ENCODE measurements around the gene XRN1. TPM values are rescaled to one million over a fixed set of nuclear protein-coding genes. Genes with fewer than 3 reads are reported as not detected.

Gene XRN1
- total and polyA plus RNA-seq, 10 of the 15 experiments (the other 5 are each of a cell fraction or from before 2014, with no cell fraction given): 1.7 to 38.8 (median 15.5) TPM

- FAIRE-seq (no peak), ATAC-seq (no peak), DNase-seq (ENCODE audit: low read depth, low spot score) (no peak)
- ChIA-PET RAD21 (ENCODE audit: unreplicated experiment) (no interaction called here), POLR2A (no interaction called here), CTCF (no interaction called here), SMC1A (ENCODE audit: uncharacterized antibody, unreplicated experiment) (interaction anchor here (0.6 kb wide), 1 partner anchor 245 kb away, joined by 3 read pairs; no protein-coding TSS in a partner anchor)
- WGBS (ENCODE audit: insufficient coverage, insufficient replicate concordance, low lambda C conversion rate, missing lambda C conversion rate): 96% methylated on average over 4 of the region's 4 CpGs
- Histone ChIP-seq H3K9ac (ENCODE audit: control insufficient read depth, insufficient read depth, low read length) (no peak overlapping the region), H3K4me3 (no peak overlapping the region), H3K79me2 (ENCODE audit: control insufficient read depth, insufficient read depth, low read length) (no peaks in the 10 kb centered on the region), H3K27me3 (replicated peaks in 1 of 2; ENCODE audit: control insufficient read depth in 2 of 2, insufficient read depth in 2 of 2, low read length in 1 of 2) (no peaks in the 10 kb centered on the region), H3K36me3 (ENCODE audit: control insufficient read depth in 2 of 2, insufficient read depth in 2 of 2, low read length in 1 of 2) (peaks cover 2 to 18% of the 10 kb centered on the region in 2 experiments), H4K20me1 (ENCODE audit: control insufficient read depth, insufficient read depth) (no peaks in the 10 kb centered on the region), H3K4me1 (ENCODE audit: control insufficient read depth, insufficient read depth, low read length) (no peaks in the 10 kb centered on the region), H2AFZ (ENCODE audit: control insufficient read depth, low read depth, low read length) (no peak overlapping the region), H3K4me2 (ENCODE audit: control insufficient read depth, insufficient read depth) (no peak overlapping the region), H3K27ac (ENCODE audit: control insufficient read depth, insufficient read depth) (no peak overlapping the region), H3K9me3 (replicated peaks; ENCODE audit: control insufficient read depth, insufficient read depth, low read length) (peaks cover 10% of the 10 kb centered on the region)
- in situ Hi-C loops (cut with MboI): no loop called here
- no TSS peak for BruUV-seq (replicated peaks)
- TF ChIP-seq RCOR1 (conservative IDR thresholded peaks at IDR 0.05; ENCODE audit: low read depth, low read length) (no peak), NR2C2 (IDR thresholded peaks at IDR 0.05; ENCODE audit: borderline replicate concordance, control insufficient read depth, insufficient read length, low read depth) (no peak), TARDBP (IDR thresholded peaks at IDR 0.05; ENCODE audit: borderline replicate concordance) (no peak), RAD21 (IDR thresholded peaks at IDR 0.05; ENCODE audit: insufficient read depth, low read depth, low read length) (no peak), NR2F1 (conservative IDR thresholded peaks at IDR 0.05) (no peak), MEF2A (IDR thresholded peaks at IDR 0.05; ENCODE audit: insufficient read depth, low read depth, low read length) (no peak), REST (IDR thresholded peaks at IDR 0.05; ENCODE audit: low read depth, low read length) (no peak), SREBF1 (IDR thresholded peaks at IDR 0.05; ENCODE audit: low read length) (no peak), RELA (IDR thresholded peaks at IDR 0.05; ENCODE audit: borderline replicate concordance, partially characterized antibody) (no peak), CEBPB (IDR thresholded peaks at IDR 0.05; ENCODE audit: borderline replicate concordance in 1 of 2, low read depth in 2 of 2, low read length in 2 of 2) (no peak), LARP7 (IDR thresholded peaks at IDR 0.05) (no peak), IRF4 (IDR thresholded peaks at IDR 0.05; ENCODE audit: low read depth, low read length) (no peak), MYC (IDR thresholded peaks at IDR 0.05; ENCODE audit: insufficient read depth, insufficient read length, insufficient replicate concordance, low read length, severe bottlenecking) (no peak), ZNF687 (IDR thresholded peaks at IDR 0.05) (no peak), KLF5 (IDR thresholded peaks at IDR 0.05; ENCODE audit: partially characterized antibody) (no peak)
- TF ChIP-seq, protein P1, sequence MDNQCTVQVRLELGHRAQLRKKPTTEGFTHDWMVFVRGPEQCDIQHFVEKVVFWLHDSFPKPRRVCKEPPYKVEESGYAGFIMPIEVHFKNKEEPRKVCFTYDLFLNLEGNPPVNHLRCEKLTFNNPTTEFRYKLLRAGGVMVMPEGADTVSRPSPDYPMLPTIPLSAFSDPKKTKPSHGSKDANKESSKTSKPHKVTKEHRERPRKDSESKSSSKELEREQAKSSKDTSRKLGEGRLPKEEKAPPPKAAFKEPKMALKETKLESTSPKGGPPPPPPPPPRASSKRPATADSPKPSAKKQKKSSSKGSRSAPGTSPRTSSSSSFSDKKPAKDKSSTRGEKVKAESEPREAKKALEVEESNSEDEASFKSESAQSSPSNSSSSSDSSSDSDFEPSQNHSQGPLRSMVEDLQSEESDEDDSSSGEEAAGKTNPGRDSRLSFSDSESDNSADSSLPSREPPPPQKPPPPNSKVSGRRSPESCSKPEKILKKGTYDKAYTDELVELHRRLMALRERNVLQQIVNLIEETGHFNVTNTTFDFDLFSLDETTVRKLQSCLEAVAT (IDR thresholded peaks at IDR 0.05): no peak
- intact Hi-C loops (cut with micrococcal nuclease; ENCODE audit: unreplicated experiment): no loop called here
Observed at GRCh38 chr3:142484912-142485435, 37.1 kb upstream of the XRN1 start.
